Measurements from ENCODE around the gene SYCE1L. TPM values are rescaled to one million over a fixed set of nuclear protein-coding genes. Genes with fewer than 3 reads are reported as not detected.
"Not testable (repeated sequence)": the region's sequence is repeated elsewhere in the genome, so short reads cannot be mapped to it uniquely, and the experiment has no call there.

Gene SYCE1L
- total RNA-seq, 1 donor from 2014 or later, result 20.0 TPM

DNA sequence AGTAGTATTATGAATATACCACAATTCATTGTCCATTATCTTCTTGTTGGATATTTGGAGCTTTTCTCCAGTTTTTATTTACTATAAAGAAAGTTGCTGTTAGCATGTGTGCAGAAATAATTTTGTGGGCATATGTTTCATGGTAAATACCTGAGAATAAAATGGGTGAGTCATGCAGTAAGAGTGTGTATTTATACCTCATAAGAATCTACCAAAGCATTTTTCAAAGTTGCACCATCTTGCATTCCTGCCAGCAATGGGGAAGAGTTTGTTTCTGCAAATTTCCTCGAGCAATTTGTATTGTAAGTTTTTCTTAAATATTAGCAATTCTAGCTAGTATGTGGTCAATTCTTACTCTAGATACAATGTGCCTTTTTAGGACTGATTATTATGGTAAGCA lies 16.1 kb upstream of the SYCE1L start:
- Mint-ChIP-seq H3K9me3 (no peaks in the 10 kb centered on the region), H3K4me3 (no peak overlapping the region), H3K36me3 (no peaks in the 10 kb centered on the region), H3K27ac (no peak overlapping the region), H3K4me1 (ENCODE audit: unreplicated experiment) (no peaks in the 10 kb centered on the region), H3K27me3 (no peaks in the 10 kb centered on the region)
- no peak for DNase-seq (ENCODE audit: extremely low spot score, unreplicated experiment)
- TF ChIP-seq, protein P1, sequence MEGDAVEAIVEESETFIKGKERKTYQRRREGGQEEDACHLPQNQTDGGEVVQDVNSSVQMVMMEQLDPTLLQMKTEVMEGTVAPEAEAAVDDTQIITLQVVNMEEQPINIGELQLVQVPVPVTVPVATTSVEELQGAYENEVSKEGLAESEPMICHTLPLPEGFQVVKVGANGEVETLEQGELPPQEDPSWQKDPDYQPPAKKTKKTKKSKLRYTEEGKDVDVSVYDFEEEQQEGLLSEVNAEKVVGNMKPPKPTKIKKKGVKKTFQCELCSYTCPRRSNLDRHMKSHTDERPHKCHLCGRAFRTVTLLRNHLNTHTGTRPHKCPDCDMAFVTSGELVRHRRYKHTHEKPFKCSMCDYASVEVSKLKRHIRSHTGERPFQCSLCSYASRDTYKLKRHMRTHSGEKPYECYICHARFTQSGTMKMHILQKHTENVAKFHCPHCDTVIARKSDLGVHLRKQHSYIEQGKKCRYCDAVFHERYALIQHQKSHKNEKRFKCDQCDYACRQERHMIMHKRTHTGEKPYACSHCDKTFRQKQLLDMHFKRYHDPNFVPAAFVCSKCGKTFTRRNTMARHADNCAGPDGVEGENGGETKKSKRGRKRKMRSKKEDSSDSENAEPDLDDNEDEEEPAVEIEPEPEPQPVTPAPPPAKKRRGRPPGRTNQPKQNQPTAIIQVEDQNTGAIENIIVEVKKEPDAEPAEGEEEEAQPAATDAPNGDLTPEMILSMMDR (conservative IDR thresholded peaks at IDR 0.05), result no peak

DNA sequence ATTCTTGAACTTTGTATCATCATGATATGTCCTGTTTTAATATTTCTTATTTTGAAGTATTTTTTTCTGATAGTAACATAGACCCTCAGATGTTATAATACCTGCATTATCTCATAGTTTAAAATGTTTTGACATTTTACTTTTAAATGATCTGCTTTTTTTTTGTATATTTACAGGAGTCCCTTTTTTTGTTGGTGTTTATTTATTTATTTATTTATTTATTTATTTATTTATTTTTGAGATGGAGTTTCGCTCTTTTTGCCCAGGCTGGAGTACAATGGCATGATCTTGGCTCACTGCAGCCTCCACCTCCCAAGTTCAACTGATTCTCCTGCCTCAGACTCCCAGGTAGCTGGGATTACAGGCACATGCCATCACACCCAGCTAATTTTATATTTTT lies 12.9 kb upstream of the SYCE1L start:
- H3K9me3 Mint-ChIP-seq; H3K4me1 Mint-ChIP-seq (ENCODE audit: unreplicated experiment); H3K27ac Mint-ChIP-seq; H3K27me3 Mint-ChIP-seq; DNase-seq (ENCODE audit: extremely low spot score, unreplicated experiment); H3K36me3 Mint-ChIP-seq; H3K4me3 Mint-ChIP-seq: not testable (repeated sequence)

DNA sequence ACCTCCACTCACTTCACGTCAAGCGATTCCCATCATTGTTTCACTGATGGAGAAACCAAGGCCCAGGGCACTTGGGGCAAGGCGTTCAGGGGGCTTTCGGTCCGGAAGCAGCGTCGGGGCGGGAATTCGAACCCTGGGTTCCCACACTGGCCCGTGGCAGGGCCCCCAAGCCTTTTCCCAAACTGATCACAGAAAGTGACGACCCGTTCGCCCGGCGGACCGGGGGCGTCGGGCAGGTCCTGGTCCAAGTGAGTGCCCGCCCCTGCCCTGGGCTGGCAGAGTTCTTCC lies 9.1 kb upstream of the SYCE1L start:
- peak overlapping the region; percentile 100 for H3K27ac Mint-ChIP-seq

DNA sequence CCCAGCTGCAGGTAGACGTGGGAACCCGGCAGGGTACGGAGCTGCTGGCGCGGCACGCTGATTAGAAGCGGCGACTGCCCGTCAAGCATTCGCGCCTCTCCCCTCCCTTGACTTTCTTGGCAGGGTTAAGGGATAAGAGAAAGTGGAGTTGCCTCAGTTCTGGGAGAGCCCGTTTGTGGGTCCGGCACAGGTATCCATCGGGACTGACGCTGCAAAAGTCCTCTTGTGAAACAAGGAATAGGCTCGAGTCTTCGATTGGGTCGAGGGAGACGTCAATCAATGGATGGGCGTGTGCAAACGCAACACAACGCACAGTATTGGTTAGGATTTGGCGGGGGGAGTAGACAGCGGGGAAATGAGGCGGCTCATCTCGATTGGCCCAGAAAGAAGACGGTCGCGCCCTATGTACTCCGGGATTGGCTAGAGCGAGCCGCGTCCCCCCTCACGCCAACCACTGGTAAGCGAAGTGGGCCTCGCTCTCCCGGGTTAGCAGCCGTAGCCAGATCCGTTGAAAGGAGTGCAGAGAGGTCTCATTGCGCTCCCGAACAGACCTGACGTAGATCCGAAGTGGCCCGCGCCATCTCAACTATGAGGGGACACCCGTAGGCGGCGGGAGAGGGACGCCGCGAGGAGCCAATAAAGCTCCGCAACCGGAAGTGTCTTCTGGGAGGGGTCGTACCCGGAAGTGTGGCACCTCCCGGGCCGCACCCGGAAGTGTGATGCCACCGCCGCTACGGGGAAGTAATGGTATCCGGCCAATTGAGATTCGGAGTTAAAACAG lies 8.5 kb upstream of the SYCE1L start, which contains the start of gene MON1B:
Gene MON1B, plus strand, starts transcription at position 713 of the 781 bp plus-strand sequence. CDS start 296 bp downstream, outside the sequence.
- H3K27me3 Mint-ChIP-seq, result no peaks in the 10 kb centered on the region
- peak within 1 kb of the TSS; percentile 95 for H3K4me3 Mint-ChIP-seq
- no peaks in the 10 kb centered on the region for H3K9me3 Mint-ChIP-seq
- DNase-seq (ENCODE audit: extremely low spot score, unreplicated experiment), result peak; percentile 96
- H3K4me1 Mint-ChIP-seq (ENCODE audit: unreplicated experiment), result peaks cover 32% of the 10 kb centered on the region
- TF ChIP-seq, protein P1 (conservative IDR thresholded peaks at IDR 0.05), result peak; percentile 32
- H3K27ac Mint-ChIP-seq, result peak within 1 kb of the TSS; percentile 100
- peaks cover 35% of the 10 kb centered on the region for H3K36me3 Mint-ChIP-seq

More for the DNA sequence above, 9.1 kb upstream of the SYCE1L start:
- peaks cover 32% of the 10 kb centered on the region for H3K4me1 Mint-ChIP-seq (ENCODE audit: unreplicated experiment)
- TF ChIP-seq, protein P1 (conservative IDR thresholded peaks at IDR 0.05), result no peak
- no peak for DNase-seq (ENCODE audit: extremely low spot score, unreplicated experiment)
- peaks cover 34% of the 10 kb centered on the region for H3K36me3 Mint-ChIP-seq
- no peaks in the 10 kb centered on the region for H3K9me3 Mint-ChIP-seq
- no peaks in the 10 kb centered on the region for H3K27me3 Mint-ChIP-seq
- H3K4me3 Mint-ChIP-seq, result peak overlapping the region; percentile 95

- Mint-ChIP-seq H3K4me3 (peak overlapping the region; percentile 95), H3K9me3 (no peaks in the 10 kb centered on the region), H3K27ac (peak overlapping the region; percentile 100), H3K27me3 (no peaks in the 10 kb centered on the region), H3K4me1 (ENCODE audit: unreplicated experiment) (peaks cover 32% of the 10 kb centered on the region), H3K36me3 (peaks cover 37% of the 10 kb centered on the region)
- no peak for DNase-seq (ENCODE audit: extremely low spot score, unreplicated experiment)
- TF ChIP-seq, protein P1 (conservative IDR thresholded peaks at IDR 0.05), result no peak
These were observed 7.8 kb upstream of the SYCE1L start for GRCh38 chr16:77191259-77191969.

- H3K27me3 Mint-ChIP-seq, result no peaks in the 10 kb centered on the region
- H3K27ac Mint-ChIP-seq, result no peak overlapping the region
- TF ChIP-seq, protein P1 (conservative IDR thresholded peaks at IDR 0.05), result no peak
- H3K9me3 Mint-ChIP-seq, result no peaks in the 10 kb centered on the region
- peaks cover 32% of the 10 kb centered on the region for H3K4me1 Mint-ChIP-seq (ENCODE audit: unreplicated experiment)
- peak overlapping the region; percentile 95 for H3K4me3 Mint-ChIP-seq
- peaks cover 40% of the 10 kb centered on the region for H3K36me3 Mint-ChIP-seq
- no peak for DNase-seq (ENCODE audit: extremely low spot score, unreplicated experiment)
These were observed 5.8 kb upstream of the SYCE1L start for GRCh38 chr16:77193377-77193776.
